GM12872 (cell line): ENCODE results near the gene IVL.

Source experiments
- TF ChIP-seq, protein P1 (sequence below): IDR thresholded peaks from 3 replicates; pipeline ENCODE4 v1.5.1; 2011; ENCODE audit warnings: low read depth, mild to moderate bottlenecking, low read length, moderate library complexity; ENCODE audit not compliant: insufficient read depth

Gene IVL

DNA sequence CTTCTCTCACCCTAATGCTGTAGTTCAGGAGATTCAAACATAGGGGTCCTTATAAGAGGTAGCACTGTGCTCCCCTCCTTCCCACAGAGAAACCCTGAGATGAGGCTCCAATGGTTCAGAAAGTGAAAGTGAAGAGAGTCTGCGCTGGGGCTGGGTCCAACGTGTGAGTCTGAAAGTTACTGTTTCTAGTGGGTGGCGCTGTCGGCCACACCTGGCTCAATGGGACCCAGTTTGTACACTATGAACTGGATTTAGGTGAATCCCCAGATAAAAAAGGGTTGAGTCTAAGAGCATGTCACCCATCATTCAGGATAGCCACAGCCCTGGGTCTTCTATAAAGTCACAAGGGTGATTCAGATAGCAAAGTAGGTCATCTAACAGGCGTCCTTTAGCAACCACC, 27.4 kb upstream of the IVL start:
- TF ChIP-seq, protein P1, sequence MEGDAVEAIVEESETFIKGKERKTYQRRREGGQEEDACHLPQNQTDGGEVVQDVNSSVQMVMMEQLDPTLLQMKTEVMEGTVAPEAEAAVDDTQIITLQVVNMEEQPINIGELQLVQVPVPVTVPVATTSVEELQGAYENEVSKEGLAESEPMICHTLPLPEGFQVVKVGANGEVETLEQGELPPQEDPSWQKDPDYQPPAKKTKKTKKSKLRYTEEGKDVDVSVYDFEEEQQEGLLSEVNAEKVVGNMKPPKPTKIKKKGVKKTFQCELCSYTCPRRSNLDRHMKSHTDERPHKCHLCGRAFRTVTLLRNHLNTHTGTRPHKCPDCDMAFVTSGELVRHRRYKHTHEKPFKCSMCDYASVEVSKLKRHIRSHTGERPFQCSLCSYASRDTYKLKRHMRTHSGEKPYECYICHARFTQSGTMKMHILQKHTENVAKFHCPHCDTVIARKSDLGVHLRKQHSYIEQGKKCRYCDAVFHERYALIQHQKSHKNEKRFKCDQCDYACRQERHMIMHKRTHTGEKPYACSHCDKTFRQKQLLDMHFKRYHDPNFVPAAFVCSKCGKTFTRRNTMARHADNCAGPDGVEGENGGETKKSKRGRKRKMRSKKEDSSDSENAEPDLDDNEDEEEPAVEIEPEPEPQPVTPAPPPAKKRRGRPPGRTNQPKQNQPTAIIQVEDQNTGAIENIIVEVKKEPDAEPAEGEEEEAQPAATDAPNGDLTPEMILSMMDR: no peak; the same call in 2 of the 3 replicates

DNA sequence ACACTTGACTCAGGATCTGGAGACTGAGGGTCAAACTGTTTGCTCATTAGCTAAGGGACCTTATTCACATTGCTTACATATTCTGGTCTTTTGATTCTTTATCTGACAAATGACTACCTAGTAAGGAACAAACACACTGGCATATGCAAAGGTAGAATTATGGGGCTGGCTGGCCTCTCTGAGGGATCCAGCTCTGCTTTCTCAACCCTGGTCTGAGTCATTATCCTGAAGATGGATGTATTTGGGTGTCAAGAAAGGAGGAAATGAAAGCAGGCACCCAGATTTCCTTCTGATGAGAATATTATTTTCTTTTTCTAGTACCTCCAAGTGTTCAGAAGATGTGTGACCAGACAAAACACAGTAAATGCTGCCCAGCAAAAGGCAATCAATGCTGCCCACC, 24.3 kb upstream of the IVL start:
- TF ChIP-seq, protein P1: no peak

DNA sequence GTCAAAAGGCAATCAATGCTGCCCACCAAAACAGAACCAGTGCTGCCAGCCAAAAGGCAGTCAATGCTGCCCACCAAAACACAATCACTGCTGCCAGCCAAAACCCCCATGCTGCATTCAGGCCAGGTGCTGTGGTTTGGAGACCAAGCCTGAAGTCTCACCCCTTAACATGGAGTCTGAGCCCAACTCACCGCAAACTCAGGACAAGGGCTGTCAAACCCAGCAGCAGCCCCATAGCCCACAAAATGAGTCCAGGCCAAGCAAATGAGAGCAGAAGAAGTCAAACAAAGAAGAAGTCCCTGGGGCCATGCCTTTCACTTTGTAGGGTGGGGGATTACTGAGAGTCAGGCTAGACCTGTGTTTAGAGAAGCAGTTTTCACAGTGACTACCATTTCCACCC, 23.8 kb upstream of the IVL start:
- TF ChIP-seq, protein P1: no peak

DNA sequence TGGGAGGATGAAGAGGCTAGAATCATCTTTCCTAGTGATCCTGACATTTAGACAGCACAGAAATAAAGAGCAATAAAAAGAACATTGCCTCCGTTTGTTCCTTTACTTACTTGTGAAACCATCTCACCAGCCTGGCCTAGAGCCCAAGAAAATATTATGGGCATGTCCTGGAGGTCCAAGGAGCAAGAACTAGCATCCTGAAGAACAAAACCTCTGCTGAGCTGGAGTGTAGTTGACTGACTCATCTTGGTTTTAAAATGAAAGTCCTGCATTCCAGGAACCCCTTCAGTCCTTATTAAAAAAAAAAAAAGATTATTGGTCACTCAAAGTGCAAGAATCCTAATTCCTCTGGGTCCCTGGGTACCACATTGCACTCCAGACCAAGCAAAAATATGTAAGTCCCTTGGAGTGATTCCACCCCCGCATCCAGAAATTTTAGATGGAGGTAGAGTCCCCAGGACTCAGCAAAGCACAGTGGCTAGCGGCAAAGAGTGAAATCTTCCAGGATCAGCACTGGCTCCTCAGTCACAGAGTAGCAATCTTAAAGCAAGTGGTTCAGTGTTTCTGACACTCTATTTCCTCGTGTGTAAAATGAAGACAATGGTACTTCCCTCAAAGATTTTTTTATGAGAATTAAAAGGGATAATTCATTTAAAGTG, 23.3 kb upstream of the IVL start:
- TF ChIP-seq, protein P1: no peak

DNA sequence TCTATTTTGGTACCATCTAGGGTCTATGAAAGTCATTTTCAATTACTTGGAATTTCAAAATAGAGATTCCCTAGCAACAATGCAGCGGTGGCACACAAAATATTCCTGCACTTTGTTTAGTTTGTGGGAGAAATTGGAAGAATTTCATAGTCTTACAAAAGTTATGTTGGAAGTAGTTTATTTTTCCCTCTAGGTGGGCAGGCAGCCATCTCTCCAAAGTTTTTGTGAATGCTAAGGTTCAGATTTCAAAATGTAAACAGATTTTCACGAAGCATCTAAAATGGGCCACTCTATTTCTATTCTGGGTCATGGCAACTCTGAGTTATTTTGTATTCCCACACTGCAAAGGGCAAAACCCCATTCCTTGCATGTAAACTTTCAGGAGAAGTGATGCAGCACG, 22.3 kb upstream of the IVL start:
- TF ChIP-seq, protein P1: no peak

DNA sequence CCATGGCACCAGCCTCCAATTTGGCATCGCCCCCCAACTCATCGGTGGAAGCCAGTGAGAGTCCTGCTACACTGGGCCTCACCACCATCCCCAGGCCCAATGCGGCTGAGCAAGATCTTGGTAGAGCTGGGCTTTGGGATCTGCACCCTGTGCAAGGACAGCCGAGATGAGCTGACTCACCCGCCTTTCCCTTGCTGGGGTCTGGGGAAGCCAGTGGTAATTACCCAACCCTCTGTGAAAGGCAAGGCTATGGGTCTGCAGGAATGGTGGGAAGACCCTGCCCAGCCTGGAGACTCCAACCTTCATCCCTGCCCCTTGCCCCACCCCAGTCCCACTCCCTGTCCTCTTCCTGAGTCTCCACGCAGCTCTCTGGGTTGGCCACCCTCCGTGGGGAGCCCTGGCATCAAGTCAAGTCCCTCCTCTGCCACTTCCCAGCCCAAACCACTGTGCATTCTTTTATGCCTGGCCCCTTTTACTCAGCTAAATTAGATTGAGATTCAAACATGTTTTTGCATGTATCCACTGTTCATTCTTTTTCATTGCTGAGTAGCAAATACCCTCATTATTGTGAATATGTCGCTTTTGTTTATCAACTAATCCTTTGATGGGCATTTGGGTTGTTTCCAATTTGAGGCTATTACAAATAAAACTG, 21.5 kb upstream of the IVL start:
- TF ChIP-seq, protein P1: no peak

DNA sequence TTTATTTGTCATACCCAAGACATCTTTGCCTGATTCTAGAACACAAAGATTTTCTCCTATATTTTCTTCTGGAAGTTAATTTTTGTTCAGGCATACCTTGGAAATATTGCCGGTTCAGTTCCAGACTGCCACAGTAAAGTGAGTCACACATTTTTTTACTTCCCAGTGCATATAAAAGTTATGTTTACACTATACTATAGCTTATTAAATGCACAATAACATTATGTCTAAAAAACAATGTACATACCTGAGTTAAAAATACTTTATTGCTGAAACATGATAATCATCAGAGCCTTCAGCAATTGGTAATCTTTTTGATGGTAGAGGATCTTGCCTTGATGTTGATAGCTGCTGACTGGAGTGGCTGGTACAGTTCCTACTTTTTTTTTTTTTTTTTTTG, 20.2 kb upstream of the IVL start:
- TF ChIP-seq, protein P1: no peak
